Neutrophil (primary cell): Measurements from ENCODE around the gene MERTK.
A peak's percentile ranks its signal among the peaks of the same experiment; 100 is the strongest.
"Not testable (repeated sequence)": the region's sequence is repeated elsewhere in the genome, so short reads cannot be mapped to it uniquely, and the experiment has no call there.

Experiments
- H3K27ac ChIP-seq: fragments of 200-600 bp; sonication (generic); 2 replicates; pipeline ENCODE4 v1.5.1; 2016; ENCODE audit warnings: mild to moderate bottlenecking, moderate library complexity
- H3K27me3 ChIP-seq: fragments of 200-600 bp; sonication (generic); 2 replicates; pipeline ENCODE4 v1.6.0; 2016; ENCODE audit warnings: mild to moderate bottlenecking
- H3K36me3 ChIP-seq: fragments of 200-600 bp; sonication (generic); 2 replicates; pipeline ENCODE4 v1.5.1; 2017
- H3K4me1 ChIP-seq, 2 experiments: fragments of 200-600 bp in 1 of 2; sonication (generic) in 1 of 2; 1 replicate in 1 of 2; 2 replicates in 1 of 2; pipeline versions ENCODE4 v1.5.1 to v1.6.1; 2013 to 2016; ENCODE audit warnings: low read depth in 1 of 2, low read length in 1 of 2, mild to moderate bottlenecking in 1 of 2, moderate library complexity in 1 of 2; ENCODE audit not compliant: control insufficient read depth in 1 of 2, insufficient read depth in 1 of 2
- H3K4me3 ChIP-seq, 2 experiments: fragments of 200-600 bp in 1 of 2; sonication (generic) in 1 of 2; 1 replicate in 1 of 2; 2 replicates in 1 of 2; pipeline ENCODE4 v1.5.1; 2013 to 2016; ENCODE audit warnings: low read depth in 1 of 2, low read length in 1 of 2, mild to moderate bottlenecking in 1 of 2, moderate library complexity in 1 of 2
- H3K9me3 ChIP-seq: fragments of 200-600 bp; sonication (generic); 2 replicates; pipeline ENCODE4 v1.5.1; 2016
- CTCF ChIP-seq: fragments of 200-600 bp; sonication (generic); IDR thresholded peaks from 2 replicates; pipeline ENCODE4 v1.5.1; 2016; ENCODE audit warnings: antibody characterized with exemption

Gene MERTK

GRCh38 chr2:112033600-112033999 is 135.2 kb downstream of the MERTK start:
- H3K27me3 ChIP-seq: no peaks in the 10 kb centered on the region
- H3K36me3 ChIP-seq: no peaks in the 10 kb centered on the region
- peaks cover 10 to 25% of the 10 kb centered on the region in 2 experiments for H3K4me1 ChIP-seq
- peak overlapping the region; percentile 71 for H3K27ac ChIP-seq
- H3K4me3 ChIP-seq: no peak overlapping the region
- no peak for TF ChIP-seq CTCF
- no peaks in the 10 kb centered on the region for H3K9me3 ChIP-seq

- H3K4me3 ChIP-seq: no peak overlapping the region
- no peaks in the 10 kb centered on the region for H3K36me3 ChIP-seq
- H3K27ac ChIP-seq: no peak overlapping the region
- no peaks in the 10 kb centered on the region for H3K9me3 ChIP-seq
- no peaks in the 10 kb centered on the region for H3K27me3 ChIP-seq
- no peak for TF ChIP-seq CTCF
- peaks cover 10 to 25% of the 10 kb centered on the region in 2 experiments for H3K4me1 ChIP-seq
These were observed 136.5 kb downstream of the MERTK start for GRCh38 chr2:112034924-112035323.

- Histone ChIP-seq H3K4me3 (no peak overlapping the region), H3K27ac (no peak overlapping the region), H3K4me1 (peaks cover 10 to 25% of the 10 kb centered on the region in 2 experiments), H3K9me3 (no peaks in the 10 kb centered on the region), H3K27me3 (no peaks in the 10 kb centered on the region), H3K36me3 (no peaks in the 10 kb centered on the region)
- no peak for TF ChIP-seq CTCF
These were observed 137.4 kb downstream of the MERTK start for GRCh38 chr2:112035786-112036185.

- H3K4me3 ChIP-seq, H3K27me3 ChIP-seq, H3K4me1 ChIP-seq, H3K36me3 ChIP-seq, H3K27ac ChIP-seq, H3K9me3 ChIP-seq: not testable (repeated sequence)
These were observed 141.1 kb downstream of the MERTK start for GRCh38 chr2:112039556-112039955.

- H3K4me1 ChIP-seq, H3K27ac ChIP-seq, H3K27me3 ChIP-seq, H3K4me3 ChIP-seq, H3K36me3 ChIP-seq, H3K9me3 ChIP-seq: not testable (repeated sequence)
These were observed 141.7 kb downstream of the MERTK start for GRCh38 chr2:112040066-112040465.

GRCh38 chr2:112041460-112041859 is 143.1 kb downstream of the MERTK start:
- H3K27ac ChIP-seq, H3K4me1 ChIP-seq, H3K4me3 ChIP-seq, H3K9me3 ChIP-seq, H3K27me3 ChIP-seq, H3K36me3 ChIP-seq: not testable (repeated sequence)

GRCh38 chr2:112045446-112046014 is 147.1 kb downstream of the MERTK start:
- no peaks in the 10 kb centered on the region for H3K9me3 ChIP-seq
- no peaks in the 10 kb centered on the region for H3K4me1 ChIP-seq
- no peak for TF ChIP-seq CTCF
- H3K4me3 ChIP-seq: no peak overlapping the region
- no peaks in the 10 kb centered on the region for H3K36me3 ChIP-seq
- no peaks in the 10 kb centered on the region for H3K27me3 ChIP-seq
- H3K27ac ChIP-seq: no peak overlapping the region
